Activated T-cell treated with anti-CD3 and anti-CD28 coated beads, Interleukin-2, amount 50 U/mL, for 4 hours (primary cell): ENCODE data around the gene PCSK9. TPM values are rescaled to one million over a fixed set of nuclear protein-coding genes. Genes with fewer than 3 reads are reported as not detected.

Experiments
- ATAC-seq, 2 donors: fragments of 200-7000 bp; cut with Tn5 transposase; one replicate each; pipeline ENCODE4 v1.10.0; 2021
- DNase-seq: peaks from one replicate; pipeline ENCODE4 v3.0.0-alpha.2; 2020
- H3K27me3 Mint-ChIP-seq: one replicate; pipeline ENCODE4 v1.8.0; 2021; ENCODE audit warnings: low read depth, mixed read lengths
- H3K36me3 Mint-ChIP-seq: one replicate; pipeline ENCODE4 v1.8.0; 2022; ENCODE audit warnings: mixed read lengths; ENCODE audit not compliant: insufficient read depth
- H3K4me1 Mint-ChIP-seq: one replicate; pipeline ENCODE4 v1.8.0; 2021; ENCODE audit warnings: low read depth, mixed read lengths
- H3K4me3 Mint-ChIP-seq: one replicate; pipeline ENCODE4 v1.8.0; 2021; ENCODE audit warnings: mild to moderate bottlenecking, moderate library complexity, mixed read lengths
- H3K9me3 Mint-ChIP-seq: one replicate; pipeline ENCODE4 v1.8.0; 2021; ENCODE audit warnings: mixed read lengths
- total RNA-seq, 3 donors: library from RNA; stranded (reverse); gene quantifications; one replicate each; pipeline ENCODE4 v1.2.1, GENCODE V29; 2021

The PCSK9 gene
- total RNA-seq, 3 donors from 2014 or later, result 0.05 to 0.10 (median 0.08) TPM

DNA sequence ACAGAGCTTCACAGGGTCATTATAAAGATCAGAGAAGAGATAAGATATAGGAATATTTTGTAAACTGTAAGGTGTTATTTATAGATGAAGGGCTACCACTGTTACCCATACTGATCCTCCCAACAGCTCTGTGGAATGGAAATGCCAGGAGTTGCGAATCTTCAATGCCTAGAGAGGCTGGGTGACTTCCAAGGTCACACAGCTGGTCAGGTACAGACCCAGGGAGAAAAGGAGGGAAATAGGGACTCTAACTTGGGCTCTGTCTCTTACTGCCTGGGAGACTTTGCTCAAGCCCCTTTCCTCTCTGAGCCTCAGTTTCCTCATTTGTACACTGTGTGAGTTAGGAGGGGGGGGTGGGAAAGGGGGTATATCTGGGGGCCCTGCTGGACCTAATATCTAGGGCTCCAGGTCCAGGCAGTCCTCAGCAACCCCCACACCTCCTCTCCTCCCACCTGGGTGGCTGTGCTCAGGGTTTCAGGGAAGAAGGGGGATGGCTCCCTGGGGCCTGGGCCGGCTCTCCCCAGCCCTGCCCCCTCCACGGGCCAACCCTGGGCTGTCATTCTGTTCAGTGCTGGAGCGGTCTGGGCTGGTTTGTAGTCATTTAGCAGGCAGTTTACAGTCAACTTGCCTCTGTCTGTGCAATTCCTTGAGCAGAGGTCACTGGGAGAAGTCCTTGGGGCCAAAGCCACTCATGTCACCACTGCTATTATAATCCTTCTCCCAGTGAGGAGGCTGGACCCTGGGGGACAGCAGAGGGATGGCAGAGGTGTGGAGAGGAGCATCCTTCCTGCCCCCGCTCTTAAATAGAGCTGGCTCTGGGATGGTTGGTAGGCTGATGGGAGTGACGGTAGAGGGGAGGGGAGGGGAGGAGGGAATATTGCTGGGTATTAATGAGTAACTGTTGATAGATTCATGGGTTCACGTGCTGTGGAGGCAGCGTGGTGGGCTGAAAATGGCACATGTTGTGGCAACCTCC, 39.0 kb upstream of the PCSK9 start:
- ATAC-seq (no peak), DNase-seq (no peak)
- Mint-ChIP-seq H3K4me3 (no peak overlapping the region), H3K4me1 (peaks cover 19% of the 10 kb centered on the region), H3K36me3 (no peaks in the 10 kb centered on the region), H3K9me3 (no peaks in the 10 kb centered on the region), H3K27me3 (peaks cover 40% of the 10 kb centered on the region)

GRCh38 chr1:55001311-55001710, 38.0 kb upstream of the PCSK9 start:
- no peak for ATAC-seq
- Mint-ChIP-seq H3K36me3 (no peaks in the 10 kb centered on the region), H3K9me3 (no peaks in the 10 kb centered on the region), H3K27me3 (peaks cover 31% of the 10 kb centered on the region), H3K4me1 (peaks cover 10% of the 10 kb centered on the region), H3K4me3 (no peak overlapping the region)
- no peak for DNase-seq

DNA sequence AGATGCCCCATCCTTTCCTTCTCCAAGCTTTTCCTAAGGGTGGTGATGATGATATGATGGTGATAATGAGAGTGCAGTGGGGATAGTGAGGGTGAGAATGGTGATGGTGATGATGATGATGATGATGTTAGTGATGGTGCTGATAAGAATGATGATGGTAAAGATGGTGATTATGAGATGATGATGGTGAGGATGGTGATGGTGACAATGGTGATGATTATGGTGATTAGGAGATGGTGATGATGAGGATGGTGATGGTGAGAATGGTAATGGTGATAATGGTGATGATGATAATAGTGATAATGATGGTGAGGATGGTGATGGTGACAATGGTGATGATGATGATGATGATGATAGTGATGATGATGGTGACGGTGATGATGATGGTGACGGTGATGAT, 36.7 kb upstream of the PCSK9 start:
- DNase-seq (no peak), ATAC-seq (no peak)
- H3K36me3 Mint-ChIP-seq, result no peaks in the 10 kb centered on the region
- H3K4me3 Mint-ChIP-seq, result no peak overlapping the region
- no peaks in the 10 kb centered on the region for H3K9me3 Mint-ChIP-seq
- peaks cover 20% of the 10 kb centered on the region for H3K27me3 Mint-ChIP-seq
- H3K4me1 Mint-ChIP-seq, result no peaks in the 10 kb centered on the region

GRCh38 chr1:55005351-55006140, 33.8 kb upstream of the PCSK9 start:
- no peaks in the 10 kb centered on the region for H3K4me1 Mint-ChIP-seq
- H3K4me3 Mint-ChIP-seq, result no peak overlapping the region
- DNase-seq, result no peak
- no peaks in the 10 kb centered on the region for H3K9me3 Mint-ChIP-seq
- no peaks in the 10 kb centered on the region for H3K36me3 Mint-ChIP-seq
- H3K27me3 Mint-ChIP-seq, result no peaks in the 10 kb centered on the region
- no peak for ATAC-seq

DNA sequence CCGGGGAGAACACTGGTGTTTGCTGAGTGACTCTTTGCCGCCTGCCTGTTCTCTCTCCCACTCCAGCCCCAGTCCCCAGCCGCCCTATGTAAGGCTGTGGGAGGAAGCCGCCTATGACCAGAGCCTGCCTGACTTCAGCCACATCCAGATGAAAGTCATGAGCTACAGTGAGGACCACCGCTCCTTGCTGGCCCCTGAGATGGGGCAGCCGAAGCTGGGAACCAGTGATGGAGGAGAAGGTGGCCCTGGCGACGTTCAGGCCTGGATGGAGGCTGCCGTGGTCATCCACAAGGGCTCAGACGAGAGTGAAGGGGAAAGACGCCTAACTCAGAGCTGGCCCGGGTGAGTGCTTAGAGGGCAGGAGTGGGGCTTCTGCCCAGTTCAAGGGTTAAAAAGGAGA, 32.4 kb upstream of the PCSK9 start:
- no peaks in the 10 kb centered on the region for H3K9me3 Mint-ChIP-seq
- H3K27me3 Mint-ChIP-seq, result no peaks in the 10 kb centered on the region
- no peak overlapping the region for H3K4me3 Mint-ChIP-seq
- no peaks in the 10 kb centered on the region for H3K36me3 Mint-ChIP-seq
- no peaks in the 10 kb centered on the region for H3K4me1 Mint-ChIP-seq
- ATAC-seq (no peak), DNase-seq (no peak)

DNA sequence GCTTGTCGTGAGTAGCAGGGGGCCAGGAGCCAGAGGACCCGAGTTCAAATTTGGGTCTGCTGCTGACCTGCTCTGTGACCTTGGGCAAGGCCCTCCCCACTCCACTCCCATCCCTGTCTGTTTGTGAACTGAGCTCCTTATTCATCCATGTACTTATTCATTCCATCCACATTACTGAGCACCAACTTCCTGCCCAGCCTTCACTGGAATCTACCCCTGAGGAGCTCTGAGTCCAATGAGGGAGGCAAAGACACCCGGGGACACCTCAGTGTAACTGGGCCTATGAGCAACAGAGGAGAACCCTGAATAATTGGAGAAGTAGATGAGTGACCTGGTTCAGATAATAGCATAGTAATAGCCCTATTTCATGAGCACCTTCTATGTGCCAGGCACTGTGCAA, 31.7 kb upstream of the PCSK9 start:
- H3K4me3 Mint-ChIP-seq, result no peak overlapping the region
- H3K4me1 Mint-ChIP-seq, result no peaks in the 10 kb centered on the region
- no peaks in the 10 kb centered on the region for H3K36me3 Mint-ChIP-seq
- DNase-seq, result no peak
- ATAC-seq, result no peak
- peaks cover 2% of the 10 kb centered on the region for H3K27me3 Mint-ChIP-seq
- H3K9me3 Mint-ChIP-seq, result no peaks in the 10 kb centered on the region

DNA sequence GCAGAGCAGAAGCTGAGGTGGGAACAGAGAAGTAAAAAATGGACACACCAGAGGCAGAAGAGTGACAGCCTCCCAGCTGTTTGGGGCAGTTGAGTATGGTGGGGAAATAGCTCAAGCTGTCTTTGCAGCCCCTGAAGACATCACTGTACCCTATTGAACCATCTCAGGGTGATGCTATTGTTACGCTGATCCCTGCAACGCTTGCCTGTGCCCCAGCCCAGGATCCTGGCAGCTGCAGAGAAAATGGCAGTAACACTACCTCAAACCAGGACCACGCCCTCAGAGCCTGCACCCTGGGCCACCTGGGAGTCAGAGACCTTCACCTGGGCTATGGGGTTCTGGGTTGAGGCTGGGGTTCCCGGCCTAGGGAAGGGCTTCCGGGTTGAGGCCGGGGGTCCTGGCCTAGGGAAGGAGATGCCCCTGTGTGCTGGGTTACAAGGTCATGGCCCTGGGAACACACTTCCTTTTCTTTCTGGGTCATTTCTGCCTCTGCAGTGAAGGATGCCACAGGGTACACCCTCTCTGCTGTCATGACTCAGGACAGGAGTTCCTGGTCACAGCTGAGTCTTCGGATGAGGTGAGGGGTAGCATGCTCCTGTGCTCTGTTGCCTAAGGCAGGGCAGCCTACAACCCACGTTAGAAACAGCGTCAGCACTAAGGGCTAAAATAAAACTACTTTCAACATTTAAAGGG, 29.0 kb upstream of the PCSK9 start:
- Mint-ChIP-seq H3K36me3 (no peaks in the 10 kb centered on the region), H3K4me1 (no peaks in the 10 kb centered on the region), H3K4me3 (no peak overlapping the region), H3K27me3 (peaks cover 8% of the 10 kb centered on the region), H3K9me3 (no peaks in the 10 kb centered on the region)
- ATAC-seq (no peak), DNase-seq (no peak)

DNA sequence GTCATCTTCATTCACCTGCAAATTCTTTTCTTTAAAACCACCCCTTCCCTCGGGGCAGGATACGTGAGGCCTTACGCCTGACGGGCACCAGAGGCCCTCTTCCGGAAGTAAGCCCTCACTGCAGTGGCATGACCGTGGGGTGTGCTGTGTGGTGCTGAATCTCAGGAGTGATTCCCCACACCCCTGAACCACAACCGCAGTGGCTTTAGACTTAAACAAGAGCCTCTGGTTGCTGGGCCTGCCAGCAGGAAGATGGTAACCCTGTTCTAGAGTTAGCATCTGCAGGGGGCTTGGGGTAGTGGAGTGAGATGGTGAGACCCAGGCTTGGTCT, 28.5 kb upstream of the PCSK9 start:
- Mint-ChIP-seq H3K4me1 (no peaks in the 10 kb centered on the region), H3K36me3 (no peaks in the 10 kb centered on the region), H3K4me3 (no peak overlapping the region), H3K27me3 (peaks cover 8% of the 10 kb centered on the region), H3K9me3 (no peaks in the 10 kb centered on the region)
- ATAC-seq (no peak), DNase-seq (no peak)

DNA sequence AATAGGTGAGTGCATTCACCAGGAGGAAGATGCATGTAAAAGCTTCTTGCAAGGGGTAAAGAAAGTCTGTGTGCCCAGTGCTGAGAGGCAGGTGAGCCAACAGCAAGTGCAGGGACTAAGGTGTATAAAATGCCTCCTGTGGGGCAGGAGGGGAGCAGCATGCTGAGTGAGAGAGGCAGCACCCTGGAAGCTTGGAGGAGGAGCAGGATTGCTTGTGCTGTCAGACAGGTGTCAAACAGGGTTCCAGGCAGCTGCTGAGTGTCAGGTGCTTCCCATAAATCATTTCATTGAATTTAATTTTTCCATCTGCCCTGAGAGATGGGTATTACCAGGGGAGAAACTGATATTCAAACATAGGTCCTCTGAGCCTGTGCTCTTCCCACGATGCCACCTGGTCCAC, 26.7 kb upstream of the PCSK9 start:
- DNase-seq (no peak), ATAC-seq (no peak)
- Mint-ChIP-seq H3K27me3 (peaks cover 8% of the 10 kb centered on the region), H3K4me1 (no peaks in the 10 kb centered on the region), H3K9me3 (no peaks in the 10 kb centered on the region), H3K4me3 (no peak overlapping the region), H3K36me3 (no peaks in the 10 kb centered on the region)

- DNase-seq, result no peak
- Mint-ChIP-seq H3K27me3 (peaks cover 14% of the 10 kb centered on the region), H3K4me1 (no peaks in the 10 kb centered on the region), H3K9me3 (no peaks in the 10 kb centered on the region), H3K4me3 (no peak overlapping the region), H3K36me3 (no peaks in the 10 kb centered on the region)
- ATAC-seq, result no peak
These were observed 24.2 kb upstream of the PCSK9 start for GRCh38 chr1:55015123-55015522.

GRCh38 chr1:55015731-55016620, 23.4 kb upstream of the PCSK9 start:
- no peaks in the 10 kb centered on the region for H3K9me3 Mint-ChIP-seq
- no peaks in the 10 kb centered on the region for H3K4me1 Mint-ChIP-seq
- H3K27me3 Mint-ChIP-seq, result peaks cover 18% of the 10 kb centered on the region
- no peak overlapping the region for H3K4me3 Mint-ChIP-seq
- DNase-seq, result no peak
- no peaks in the 10 kb centered on the region for H3K36me3 Mint-ChIP-seq
- no peak for ATAC-seq

GRCh38 chr1:55018395-55018794, 21.0 kb upstream of the PCSK9 start:
- Mint-ChIP-seq H3K27me3 (peaks cover 18% of the 10 kb centered on the region), H3K4me3 (no peak overlapping the region)

DNA sequence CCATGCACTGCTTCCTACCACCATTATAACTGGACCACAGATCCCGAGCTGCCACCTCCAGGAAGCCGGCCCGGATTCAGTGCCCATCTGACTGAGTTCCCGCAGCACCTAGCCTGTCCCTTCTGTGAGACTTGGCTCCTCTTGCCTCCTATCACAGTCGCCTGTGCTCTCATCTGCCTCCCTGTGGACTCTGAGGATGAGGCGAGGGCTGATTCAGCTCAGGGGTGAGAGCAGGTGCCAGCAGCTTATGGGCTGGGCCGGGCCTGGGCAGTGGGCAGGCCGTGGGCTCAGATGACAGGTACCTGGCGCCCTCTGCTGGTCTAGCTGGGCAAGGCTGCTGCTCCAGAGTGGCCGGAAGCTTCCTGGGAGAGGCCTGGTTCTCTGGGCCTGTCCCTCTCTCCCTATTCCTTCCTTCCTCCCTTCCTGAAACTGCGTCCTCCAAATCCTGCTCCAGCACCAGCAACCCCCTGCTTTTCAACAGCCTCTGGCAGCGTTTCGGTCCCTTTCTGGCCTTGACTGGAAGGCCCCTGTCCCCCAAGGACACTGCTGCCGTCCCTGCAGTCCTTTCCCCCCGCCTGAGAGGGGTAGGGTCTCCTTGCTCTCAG, 17.3 kb upstream of the PCSK9 start:
- Mint-ChIP-seq H3K9me3 (no peaks in the 10 kb centered on the region), H3K4me1 (no peaks in the 10 kb centered on the region), H3K27me3 (peaks cover 15% of the 10 kb centered on the region), H3K36me3 (no peaks in the 10 kb centered on the region), H3K4me3 (no peak overlapping the region)
- peak; percentile 94 to 96 for ATAC-seq
- peak; percentile 52 for DNase-seq

More at GRCh38 chr1:55018395-55018794, 21.0 kb upstream of the PCSK9 start:
- H3K4me1 Mint-ChIP-seq, result no peaks in the 10 kb centered on the region
- no peak for ATAC-seq
- no peaks in the 10 kb centered on the region for H3K9me3 Mint-ChIP-seq
- DNase-seq, result no peak
- no peaks in the 10 kb centered on the region for H3K36me3 Mint-ChIP-seq
